Suprapubic skin (tissue), 4 donors: ENCODE measurements around the gene IQCC.

Experiments used
- EP300 ChIP-seq: sonication (generic); formaldehyde crosslinking; IDR thresholded peaks from one replicate; pipeline ENCODE4 v1.6.1; 2017; ENCODE audit warnings: antibody characterized with exemption
- POLR2A ChIP-seq, 2 donors: fragments of 450-650 bp; IDR thresholded peaks; one replicate each; pipeline ENCODE4 v1.6.1; 2017; ENCODE audit warnings: antibody characterized with exemption in 2 of 2, mild to moderate bottlenecking in 2 of 2, moderate library complexity in 2 of 2
- POLR2AphosphoS5 ChIP-seq, 3 donors: sonication (generic); formaldehyde crosslinking; IDR thresholded peaks; one replicate each; pipeline ENCODE4 v1.6.1; 2017; ENCODE audit warnings: antibody characterized with exemption in 3 of 3
- TF ChIP-seq, protein P1 (sequence below), 2 donors: fragments of 200-600 bp in 1 of 2; fragments of 450-650 bp in 1 of 2; sonication (generic) in 1 of 2; IDR thresholded peaks; one replicate each; pipeline ENCODE4 v1.5.1; 2016 to 2019; ENCODE audit warnings: antibody characterized with exemption in 2 of 2, mild to moderate bottlenecking in 1 of 2, moderate library complexity in 1 of 2

- TF ChIP-seq, protein P1, sequence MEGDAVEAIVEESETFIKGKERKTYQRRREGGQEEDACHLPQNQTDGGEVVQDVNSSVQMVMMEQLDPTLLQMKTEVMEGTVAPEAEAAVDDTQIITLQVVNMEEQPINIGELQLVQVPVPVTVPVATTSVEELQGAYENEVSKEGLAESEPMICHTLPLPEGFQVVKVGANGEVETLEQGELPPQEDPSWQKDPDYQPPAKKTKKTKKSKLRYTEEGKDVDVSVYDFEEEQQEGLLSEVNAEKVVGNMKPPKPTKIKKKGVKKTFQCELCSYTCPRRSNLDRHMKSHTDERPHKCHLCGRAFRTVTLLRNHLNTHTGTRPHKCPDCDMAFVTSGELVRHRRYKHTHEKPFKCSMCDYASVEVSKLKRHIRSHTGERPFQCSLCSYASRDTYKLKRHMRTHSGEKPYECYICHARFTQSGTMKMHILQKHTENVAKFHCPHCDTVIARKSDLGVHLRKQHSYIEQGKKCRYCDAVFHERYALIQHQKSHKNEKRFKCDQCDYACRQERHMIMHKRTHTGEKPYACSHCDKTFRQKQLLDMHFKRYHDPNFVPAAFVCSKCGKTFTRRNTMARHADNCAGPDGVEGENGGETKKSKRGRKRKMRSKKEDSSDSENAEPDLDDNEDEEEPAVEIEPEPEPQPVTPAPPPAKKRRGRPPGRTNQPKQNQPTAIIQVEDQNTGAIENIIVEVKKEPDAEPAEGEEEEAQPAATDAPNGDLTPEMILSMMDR (IDR thresholded peaks at IDR 0.05): no peak
- TF ChIP-seq POLR2AphosphoS5 (IDR thresholded peaks at IDR 0.05) (no peak), EP300 (no peak), POLR2A (IDR thresholded peaks at IDR 0.05) (no peak)
These were observed 35.7 kb downstream of the IQCC start for GRCh38 chr1:32241001-32241763.
